ENCODE data around the gene GDPD5. TPM values are rescaled to one million over a fixed set of nuclear protein-coding genes. Genes with fewer than 3 reads are reported as not detected.
A peak's percentile ranks its signal among the peaks of the same experiment; 100 is the strongest.

GDPD5 gene
- total and polyA plus RNA-seq, 11 donors, result 2.0 to 12.5 (median 4.9) TPM

DNA sequence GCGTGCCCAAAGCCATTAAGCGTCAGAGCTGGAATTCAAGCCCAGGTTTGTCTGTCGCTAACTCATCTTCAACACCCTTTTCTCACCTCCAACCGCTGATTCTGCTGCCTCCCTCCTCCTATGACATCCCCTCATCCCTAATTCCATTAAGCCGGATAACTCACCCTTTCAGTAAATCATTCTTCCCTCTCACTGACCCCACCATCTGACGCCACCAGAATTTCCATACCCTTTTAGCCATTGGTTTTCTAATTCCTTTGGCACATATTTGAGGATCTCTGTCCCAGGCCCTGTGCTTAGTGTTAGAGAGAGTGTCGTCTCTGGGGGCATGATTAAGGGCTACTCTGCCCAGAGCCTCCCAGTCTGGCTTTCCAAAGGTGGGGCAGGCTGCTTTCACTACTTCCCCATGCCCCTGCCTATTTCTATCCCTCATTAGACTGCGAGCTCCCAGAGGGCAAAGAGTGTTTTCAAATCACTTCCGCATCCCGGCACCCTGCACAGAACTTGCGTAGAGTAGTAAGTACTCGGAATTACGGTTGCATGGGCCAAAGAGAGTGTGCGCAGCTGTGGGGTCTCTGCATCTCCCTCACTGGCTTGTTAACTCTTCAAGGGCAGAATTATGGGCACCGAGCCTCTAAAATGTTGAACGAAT, 96.6 kb downstream of the GDPD5 start:
- H3K9me3 ChIP-seq, result peaks cover 0 to 9% (median 4%) of the 10 kb centered on the region in 12 donors
- DNase-seq (peak in 2 of 5 donors; percentile 7 to 21), ATAC-seq (no peak)
- intact Hi-C loops (cut with DNase I), result no loop called here
- peak overlapping the region in 4 of 12 donors; percentile 52 to 66 (median 56) for H3K4me3 ChIP-seq
- peaks cover 0 to 37% (median 16%) of the 10 kb centered on the region in 12 donors for H3K4me1 ChIP-seq
- 74 to 80% (median 77%) methylated on average over 16 of the region's 16 CpGs for WGBS, 4 donors
- H3K27ac ChIP-seq, result no peak overlapping the region
- H3K36me3 ChIP-seq, result no peaks in the 10 kb centered on the region
- no peak for TF ChIP-seq POLR2A (IDR thresholded peaks at IDR 0.05)
- TF ChIP-seq, protein P1, sequence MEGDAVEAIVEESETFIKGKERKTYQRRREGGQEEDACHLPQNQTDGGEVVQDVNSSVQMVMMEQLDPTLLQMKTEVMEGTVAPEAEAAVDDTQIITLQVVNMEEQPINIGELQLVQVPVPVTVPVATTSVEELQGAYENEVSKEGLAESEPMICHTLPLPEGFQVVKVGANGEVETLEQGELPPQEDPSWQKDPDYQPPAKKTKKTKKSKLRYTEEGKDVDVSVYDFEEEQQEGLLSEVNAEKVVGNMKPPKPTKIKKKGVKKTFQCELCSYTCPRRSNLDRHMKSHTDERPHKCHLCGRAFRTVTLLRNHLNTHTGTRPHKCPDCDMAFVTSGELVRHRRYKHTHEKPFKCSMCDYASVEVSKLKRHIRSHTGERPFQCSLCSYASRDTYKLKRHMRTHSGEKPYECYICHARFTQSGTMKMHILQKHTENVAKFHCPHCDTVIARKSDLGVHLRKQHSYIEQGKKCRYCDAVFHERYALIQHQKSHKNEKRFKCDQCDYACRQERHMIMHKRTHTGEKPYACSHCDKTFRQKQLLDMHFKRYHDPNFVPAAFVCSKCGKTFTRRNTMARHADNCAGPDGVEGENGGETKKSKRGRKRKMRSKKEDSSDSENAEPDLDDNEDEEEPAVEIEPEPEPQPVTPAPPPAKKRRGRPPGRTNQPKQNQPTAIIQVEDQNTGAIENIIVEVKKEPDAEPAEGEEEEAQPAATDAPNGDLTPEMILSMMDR (IDR thresholded peaks at IDR 0.05), result no peak
- peaks cover 0 to 39% (median 14%) of the 10 kb centered on the region in 9 donors for H3K27me3 ChIP-seq

DNA sequence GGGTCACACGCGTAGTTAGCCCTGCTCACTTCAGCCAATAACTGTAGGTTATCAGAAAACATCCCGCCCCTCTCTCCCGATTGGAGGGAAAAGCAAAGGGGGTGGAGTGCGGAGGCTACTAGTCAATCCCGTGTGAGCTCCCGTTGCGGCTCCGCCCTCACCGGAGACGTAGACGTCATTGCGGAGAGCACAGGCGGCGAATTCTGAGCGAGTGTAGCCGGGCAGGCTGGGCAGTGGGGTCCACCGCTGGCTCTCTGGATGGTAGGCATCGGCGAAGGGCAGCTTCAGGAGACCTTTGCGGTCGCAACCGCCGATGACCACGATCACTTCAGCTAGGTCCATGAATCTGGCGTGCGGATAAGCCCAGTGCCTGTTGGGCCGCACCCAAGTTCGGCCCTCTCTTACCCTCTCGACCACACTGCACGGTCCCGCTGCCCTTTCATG, 97.4 kb downstream of the GDPD5 start:
- Histone ChIP-seq H3K27ac (peak overlapping the region in 3 of 12 donors; percentile 27 to 30 (median 28)), H3K36me3 (peaks cover 0 to 7% (median under 1%) of the 10 kb centered on the region in 9 donors), H3K4me3 (peak overlapping the region in 11 of 12 donors; percentile 16 to 66 (median 51)), H3K27me3 (peaks cover 0 to 39% (median 14%) of the 10 kb centered on the region in 9 donors), H3K9me3 (peaks cover 0 to 9% (median 4%) of the 10 kb centered on the region in 12 donors), H3K4me1 (peaks cover 0 to 39% (median 16%) of the 10 kb centered on the region in 12 donors)
- intact Hi-C loops (cut with DNase I), result no loop called here
- peak; percentile 89 to 95 (median 93) for DNase-seq
- peak in 1 of 2 donors; percentile 57 for TF ChIP-seq POLR2A (IDR thresholded peaks at IDR 0.05)
- TF ChIP-seq, protein P1 (IDR thresholded peaks at IDR 0.05), result no peak
- peak; percentile 81 to 95 (median 91) for ATAC-seq
- WGBS, 4 donors, result 12 to 59% (median 26%) methylated on average over 27 to 32 of the region's 32 CpGs

DNA sequence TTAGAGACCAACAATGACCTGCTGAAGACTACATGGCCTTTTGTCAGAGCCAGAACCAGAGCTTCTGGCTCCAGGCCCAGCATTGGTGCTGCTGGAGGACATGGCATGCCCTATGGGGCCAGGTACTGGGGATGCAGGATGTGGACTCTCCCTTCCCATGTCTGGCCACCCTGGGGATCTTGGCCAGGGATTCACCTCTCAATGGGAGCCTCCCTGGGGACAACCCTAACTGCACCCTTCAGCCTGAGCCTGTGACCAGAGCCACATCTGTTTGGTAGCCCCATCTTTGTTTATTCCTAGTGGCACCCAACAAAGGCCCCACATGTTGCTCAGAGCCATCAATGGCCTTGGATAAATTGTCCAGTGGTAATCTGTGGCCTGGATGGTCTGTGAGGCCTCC, 98.6 kb downstream of the GDPD5 start:
- peaks cover 0 to 30% (median 12%) of the 10 kb centered on the region in 9 donors for H3K27me3 ChIP-seq
- H3K27ac ChIP-seq, result no peak overlapping the region
- peaks cover 0 to 9% (median 4%) of the 10 kb centered on the region in 12 donors for H3K9me3 ChIP-seq
- peaks cover 0 to 39% (median 16%) of the 10 kb centered on the region in 12 donors for H3K4me1 ChIP-seq
- TF ChIP-seq POLR2A (IDR thresholded peaks at IDR 0.05), result no peak
- TF ChIP-seq, protein P1 (IDR thresholded peaks at IDR 0.05), result no peak
- DNase-seq (no peak), ATAC-seq (no peak)
- H3K36me3 ChIP-seq, result peaks cover 0 to 18% (median 9%) of the 10 kb centered on the region in 9 donors
- no peak overlapping the region for H3K4me3 ChIP-seq
- intact Hi-C loops (cut with DNase I), result no loop called here

DNA sequence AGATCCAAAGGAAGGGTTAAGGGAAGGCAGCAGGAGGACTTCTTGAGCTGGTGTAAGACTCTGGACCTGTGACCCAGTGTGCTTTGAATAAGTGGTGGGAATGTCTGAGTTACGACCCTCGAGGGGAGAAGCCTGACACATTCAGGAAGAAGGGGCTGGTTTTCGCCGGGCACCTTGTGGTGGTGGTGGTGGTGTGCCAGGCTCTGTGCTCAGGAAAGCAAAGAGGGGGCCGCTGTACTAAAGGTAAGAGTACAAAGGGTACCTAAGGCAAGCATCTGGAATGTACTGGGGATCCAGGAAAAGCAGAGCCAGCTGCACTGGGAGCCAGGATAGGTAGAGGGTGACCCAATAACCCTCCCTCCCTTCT, 99.0 kb downstream of the GDPD5 start:
- Histone ChIP-seq H3K27ac (no peak overlapping the region), H3K9me3 (peaks cover 0 to 9% (median 4%) of the 10 kb centered on the region in 12 donors), H3K4me3 (no peak overlapping the region), H3K36me3 (peaks cover 0 to 23% (median 12%) of the 10 kb centered on the region in 9 donors), H3K4me1 (peaks cover 0 to 39% (median 16%) of the 10 kb centered on the region in 12 donors), H3K27me3 (peaks cover 0 to 26% (median 12%) of the 10 kb centered on the region in 9 donors)
- WGBS, 4 donors, result 89 to 96% (median 93%) methylated on average over 5 of the region's 5 CpGs
- TF ChIP-seq, protein P1 (IDR thresholded peaks at IDR 0.05), result no peak
- no peak for TF ChIP-seq POLR2A (IDR thresholded peaks at IDR 0.05)
- DNase-seq (peak in 1 of 5 donors; percentile 16), ATAC-seq (no peak)
- intact Hi-C loops (cut with DNase I), result no loop called here
